Panc1 (cell line): Measurements from ENCODE around the gene FAM53B. TPM values are rescaled to one million over a fixed set of nuclear protein-coding genes. Genes with fewer than 3 reads are reported as not detected.

ENCODE experiments used
- ATAC-seq: fragments of 200-7000 bp; cut with Tn5 transposase; 2 replicates; pipeline ENCODE4 v1.9.1; 2020; ENCODE audit warnings: mild to moderate bottlenecking, moderate library complexity
- BruUV-seq: library from RNA; stranded (reverse); fragments of 400-500 nt; replicated peaks from 2 replicates; lab custom pipeline; 2021; lab: Mats Ljungman, UMichigan
- CTCF ChIA-PET: fragments of 300-600 bp; sonication (Branson Sonifier 250); formaldehyde crosslinking; loops from one replicate; lab custom pipeline; 2022; ENCODE audit warnings: antibody characterized with exemption; lab: Charles Lee
- POLR2A ChIA-PET: fragments of 300-600 bp; sonication (Branson Sonifier 250); formaldehyde crosslinking; loops from one replicate; lab custom pipeline; 2022; ENCODE audit warnings: antibody characterized with exemption; lab: Charles Lee
- DNase-seq: peaks from one replicate; pipeline ENCODE4 v3.0.0-alpha.2; 2010; ENCODE audit warnings: low read depth, low spot score
- H3K27ac ChIP-seq: 2 replicates; pipeline ENCODE4 v1.5.1; 2011; ENCODE audit warnings: mild to moderate bottlenecking, low read length, inconsistent platforms
- H3K27me3 ChIP-seq: fragments of 200-500 bp; sonication (Bioruptor generic); 2 replicates; pipeline ENCODE4 v1.6.0; 2014; ENCODE audit warnings: low read length, inconsistent platforms; ENCODE audit not compliant: control insufficient read depth, insufficient read depth
- H3K36me3 ChIP-seq: fragments of 200-500 bp; sonication (Bioruptor generic); 2 replicates; pipeline ENCODE4 v1.5.1; 2014; ENCODE audit warnings: inconsistent platforms, mild to moderate bottlenecking, low read length, moderate library complexity; ENCODE audit not compliant: control insufficient read depth, insufficient read depth
- H3K4me1 ChIP-seq: 2 replicates; pipeline ENCODE4 v1.5.1; 2011; ENCODE audit warnings: inconsistent platforms, mild to moderate bottlenecking, low read length, moderate library complexity; ENCODE audit not compliant: control insufficient read depth, insufficient read depth
- H3K4me3 ChIP-seq, 2 experiments: 2 replicates each; pipeline ENCODE4 v1.5.1; 2011 to 2012; ENCODE audit warnings: low read depth in 2 of 2, low read length in 2 of 2, mild to moderate bottlenecking in 2 of 2, inconsistent platforms in 1 of 2, moderate library complexity in 1 of 2
- H3K9me3 ChIP-seq: fragments of 200-500 bp; sonication (Bioruptor generic); 2 replicates; pipeline ENCODE4 v1.5.1; 2014; ENCODE audit warnings: low read depth, mild to moderate bottlenecking, inconsistent platforms, low read length, moderate library complexity; ENCODE audit not compliant: control insufficient read depth, insufficient read depth
- POLR2AphosphoS5 ChIP-seq: IDR thresholded peaks from 2 replicates; pipeline ENCODE4 v1.6.1; 2012; ENCODE audit warnings: mild to moderate bottlenecking, low read depth, low read length, moderate library complexity
- SIN3A ChIP-seq: IDR thresholded peaks from 2 replicates; pipeline ENCODE4 v1.6.1; 2012; ENCODE audit warnings: low read depth, mild to moderate bottlenecking, low read length, moderate library complexity, borderline replicate concordance; ENCODE audit not compliant: insufficient read depth
- TCF7L2 ChIP-seq: IDR thresholded peaks from 2 replicates; pipeline ENCODE4 v1.6.1; 2011; ENCODE audit warnings: mild to moderate bottlenecking, low read depth, low read length, inconsistent platforms
- in situ Hi-C: cut with HindIII; loops from 2 replicates; pipeline ENCODE4 v1.10.0; 2016; ENCODE audit warnings: low sequenced_read_pairs, low pct_unique_long_range_greater_than_20kb
- intact Hi-C: fragments of 100-400 bp; cut with micrococcal nuclease; formaldehyde crosslinking; loops from one replicate; pipeline ENCODE4 v1.10.0; 2022; ENCODE audit not compliant: unreplicated experiment
- total RNA-seq: library from RNA; stranded (reverse); gene quantifications from one replicate; pipeline ENCODE4 v1.2.1, GENCODE V29; 2021; ENCODE audit not compliant: unreplicated experiment
- TF ChIP-seq, protein P1 (sequence below), 2 experiments: IDR thresholded peaks; 2 replicates each; pipeline ENCODE4 v1.6.1; 2011 to 2012; ENCODE audit warnings: low read depth in 2 of 2, control low read depth in 1 of 2, low read length in 1 of 2, mild to moderate bottlenecking in 1 of 2, moderate library complexity in 1 of 2; ENCODE audit not compliant: insufficient read depth in 1 of 2
- TF ChIP-seq, protein P2 (sequence below): fragments of 450-650 bp; IDR thresholded peaks from 2 replicates; pipeline ENCODE4 v1.5.1; 2017; ENCODE audit warnings: mild to moderate bottlenecking

FAM53B gene
- total RNA-seq, 1 experiment from 2014 or later: 42.5 TPM

DNA sequence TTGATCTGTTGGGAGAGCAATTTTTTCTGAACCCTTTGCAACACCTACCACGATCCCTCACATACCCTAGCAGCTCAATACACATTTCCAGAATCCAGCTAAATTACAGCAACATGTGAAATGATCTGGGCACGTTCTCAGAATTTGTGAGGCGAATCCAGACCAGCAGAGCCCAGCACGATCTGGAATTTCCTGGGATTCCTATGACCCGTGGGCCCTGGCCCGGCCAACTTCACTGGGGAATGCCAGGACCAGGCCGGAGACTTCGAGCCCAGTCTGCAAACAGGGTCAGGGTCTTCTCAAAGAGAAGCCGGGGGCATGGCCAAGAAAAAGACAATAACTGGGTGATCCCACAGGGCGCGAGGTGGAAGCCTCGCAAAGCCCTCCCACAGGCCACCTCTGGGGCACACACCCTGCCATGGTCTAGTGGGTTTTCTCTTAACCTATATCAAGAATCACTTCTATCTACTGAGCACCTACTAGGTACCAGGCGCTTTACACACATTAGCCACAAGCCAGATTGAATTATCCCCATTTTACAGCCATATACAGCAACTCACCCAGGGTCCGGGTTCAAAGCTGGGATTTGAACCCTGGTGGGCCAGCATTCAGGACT, 33.8 kb downstream of the FAM53B start:
- intact Hi-C loops (no loop called here), in situ Hi-C loops (no loop called here)
- no peaks in the 10 kb centered on the region for H3K27me3 ChIP-seq
- CTCF ChIA-PET: no interaction called here
- POLR2A ChIA-PET: no interaction called here
- no peak overlapping the region for H3K4me3 ChIP-seq
- BruUV-seq: no TSS peak
- DNase-seq (no peak), ATAC-seq (no peak; the same call in 1 of the 2 replicates)
- H3K9me3 ChIP-seq: no peaks in the 10 kb centered on the region
- H3K27ac ChIP-seq: no peak overlapping the region
- TF ChIP-seq SIN3A (no peak), POLR2AphosphoS5 (no peak), TCF7L2 (no peak)
- TF ChIP-seq, protein P1, sequence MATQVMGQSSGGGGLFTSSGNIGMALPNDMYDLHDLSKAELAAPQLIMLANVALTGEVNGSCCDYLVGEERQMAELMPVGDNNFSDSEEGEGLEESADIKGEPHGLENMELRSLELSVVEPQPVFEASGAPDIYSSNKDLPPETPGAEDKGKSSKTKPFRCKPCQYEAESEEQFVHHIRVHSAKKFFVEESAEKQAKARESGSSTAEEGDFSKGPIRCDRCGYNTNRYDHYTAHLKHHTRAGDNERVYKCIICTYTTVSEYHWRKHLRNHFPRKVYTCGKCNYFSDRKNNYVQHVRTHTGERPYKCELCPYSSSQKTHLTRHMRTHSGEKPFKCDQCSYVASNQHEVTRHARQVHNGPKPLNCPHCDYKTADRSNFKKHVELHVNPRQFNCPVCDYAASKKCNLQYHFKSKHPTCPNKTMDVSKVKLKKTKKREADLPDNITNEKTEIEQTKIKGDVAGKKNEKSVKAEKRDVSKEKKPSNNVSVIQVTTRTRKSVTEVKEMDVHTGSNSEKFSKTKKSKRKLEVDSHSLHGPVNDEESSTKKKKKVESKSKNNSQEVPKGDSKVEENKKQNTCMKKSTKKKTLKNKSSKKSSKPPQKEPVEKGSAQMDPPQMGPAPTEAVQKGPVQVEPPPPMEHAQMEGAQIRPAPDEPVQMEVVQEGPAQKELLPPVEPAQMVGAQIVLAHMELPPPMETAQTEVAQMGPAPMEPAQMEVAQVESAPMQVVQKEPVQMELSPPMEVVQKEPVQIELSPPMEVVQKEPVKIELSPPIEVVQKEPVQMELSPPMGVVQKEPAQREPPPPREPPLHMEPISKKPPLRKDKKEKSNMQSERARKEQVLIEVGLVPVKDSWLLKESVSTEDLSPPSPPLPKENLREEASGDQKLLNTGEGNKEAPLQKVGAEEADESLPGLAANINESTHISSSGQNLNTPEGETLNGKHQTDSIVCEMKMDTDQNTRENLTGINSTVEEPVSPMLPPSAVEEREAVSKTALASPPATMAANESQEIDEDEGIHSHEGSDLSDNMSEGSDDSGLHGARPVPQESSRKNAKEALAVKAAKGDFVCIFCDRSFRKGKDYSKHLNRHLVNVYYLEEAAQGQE (IDR thresholded peaks at IDR 0.05; ENCODE audit: insufficient read depth in 1 of 2, low read depth in 2 of 2, low read length in 1 of 2): no peak
- TF ChIP-seq, protein P2, sequence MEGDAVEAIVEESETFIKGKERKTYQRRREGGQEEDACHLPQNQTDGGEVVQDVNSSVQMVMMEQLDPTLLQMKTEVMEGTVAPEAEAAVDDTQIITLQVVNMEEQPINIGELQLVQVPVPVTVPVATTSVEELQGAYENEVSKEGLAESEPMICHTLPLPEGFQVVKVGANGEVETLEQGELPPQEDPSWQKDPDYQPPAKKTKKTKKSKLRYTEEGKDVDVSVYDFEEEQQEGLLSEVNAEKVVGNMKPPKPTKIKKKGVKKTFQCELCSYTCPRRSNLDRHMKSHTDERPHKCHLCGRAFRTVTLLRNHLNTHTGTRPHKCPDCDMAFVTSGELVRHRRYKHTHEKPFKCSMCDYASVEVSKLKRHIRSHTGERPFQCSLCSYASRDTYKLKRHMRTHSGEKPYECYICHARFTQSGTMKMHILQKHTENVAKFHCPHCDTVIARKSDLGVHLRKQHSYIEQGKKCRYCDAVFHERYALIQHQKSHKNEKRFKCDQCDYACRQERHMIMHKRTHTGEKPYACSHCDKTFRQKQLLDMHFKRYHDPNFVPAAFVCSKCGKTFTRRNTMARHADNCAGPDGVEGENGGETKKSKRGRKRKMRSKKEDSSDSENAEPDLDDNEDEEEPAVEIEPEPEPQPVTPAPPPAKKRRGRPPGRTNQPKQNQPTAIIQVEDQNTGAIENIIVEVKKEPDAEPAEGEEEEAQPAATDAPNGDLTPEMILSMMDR: no peak
- H3K4me1 ChIP-seq: peaks cover 10% of the 10 kb centered on the region
- no peaks in the 10 kb centered on the region for H3K36me3 ChIP-seq

DNA sequence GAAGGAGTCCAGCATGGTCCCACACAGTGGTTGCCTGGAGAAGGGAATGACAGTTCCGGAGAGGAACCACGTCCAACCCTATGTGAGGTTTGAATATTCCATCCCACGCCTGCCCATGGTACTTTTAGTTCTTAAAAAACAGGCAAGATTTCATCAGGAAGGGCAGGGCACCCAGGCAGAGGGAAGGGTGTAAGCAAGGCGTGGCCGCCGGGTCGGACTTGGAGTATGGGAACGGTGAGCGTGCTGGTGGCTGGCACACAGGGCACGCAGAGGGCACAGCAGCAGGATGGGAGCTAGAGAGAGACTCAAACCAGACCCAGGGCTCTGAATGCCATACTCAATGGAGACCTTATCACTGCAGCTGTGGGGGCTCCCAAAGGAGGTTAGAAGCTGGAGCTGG, 34.3 kb downstream of the FAM53B start:
- intact Hi-C loops (no loop called here), in situ Hi-C loops (no loop called here)
- Histone ChIP-seq H3K4me1 (peaks cover 10% of the 10 kb centered on the region), H3K4me3 (no peak overlapping the region), H3K27me3 (no peaks in the 10 kb centered on the region), H3K9me3 (no peaks in the 10 kb centered on the region), H3K36me3 (no peaks in the 10 kb centered on the region), H3K27ac (no peak overlapping the region)
- no TSS peak for BruUV-seq
- no peak for DNase-seq
- POLR2A ChIA-PET: no interaction called here
- ATAC-seq: peak; percentile 22; the same call in 1 of the 2 replicates
- CTCF ChIA-PET: no interaction called here
- TF ChIP-seq SIN3A (no peak), POLR2AphosphoS5 (no peak), TCF7L2 (no peak)
- TF ChIP-seq, protein P1 (IDR thresholded peaks at IDR 0.05; ENCODE audit: insufficient read depth in 1 of 2, low read depth in 2 of 2, low read length in 1 of 2): no peak
- TF ChIP-seq, protein P2: no peak
